HCT116 (cell line): ENCODE measurements around the gene LTBP1. TPM values are rescaled to one million over a fixed set of nuclear protein-coding genes. Genes with fewer than 3 reads are reported as not detected.

Experiments
- ATAC-seq: fragments of 200-7000 bp; cut with Tn5 transposase; 2 replicates; pipeline ENCODE4 v1.9.1; 2020; ENCODE audit warnings: mild to moderate bottlenecking, moderate library complexity
- BruUV-seq: library from RNA; stranded (reverse); fragments of 400-500 nt; replicated peaks from 2 replicates; lab custom pipeline; 2021; lab: Mats Ljungman, UMichigan
- CTCF ChIA-PET: fragments of 300-600 bp; sonication (Branson Sonifier 250); formaldehyde crosslinking; loops from one replicate; lab custom pipeline; 2021; ENCODE audit warnings: antibody characterized with exemption; lab: Charles Lee
- POLR2A ChIA-PET: fragments of 300-600, 350-600 bp; sonication (Branson Sonifier 250); formaldehyde crosslinking; loops from one replicate; lab custom pipeline; 2021; ENCODE audit warnings: antibody characterized with exemption; lab: Charles Lee
- RAD21 ChIA-PET, 2 experiments: fragments of 300-600 bp; sonication (Branson Sonifier 250); formaldehyde crosslinking; loops; one replicate each; lab custom pipeline; 2023; ENCODE audit warnings: low total read pairs in 2 of 2; ENCODE audit not compliant: uncharacterized antibody in 2 of 2, unreplicated experiment in 2 of 2, low non-redundant PET in 1 of 2; lab: Charles Lee
- DNase-seq: peaks from one replicate; pipeline ENCODE4 v3.0.0-alpha.2; 2010; ENCODE audit warnings: low read depth, low spot score
- H2AFZ ChIP-seq: fragments of 200-600 bp; shearing (Covaris generic), sonication (generic); 2 replicates; pipeline ENCODE4 v1.6.1; 2017; ENCODE audit warnings: low read depth, mixed run types, mixed read lengths, antibody characterized with exemption, low read length; ENCODE audit not compliant: poor library complexity, severe bottlenecking
- H3K27ac ChIP-seq: 2 replicates; pipeline ENCODE4 v1.5.1; 2012; ENCODE audit warnings: low read depth, low read length
- H3K27me3 ChIP-seq: fragments of 200-600 bp; sonication (generic); 2 replicates; pipeline ENCODE4 v1.6.1; 2016; ENCODE audit warnings: mixed run types, low read length, mixed read lengths; ENCODE audit not compliant: insufficient read depth
- H3K36me3 ChIP-seq, 2 experiments: fragments of 200-500 bp in 1 of 2; fragments of 200-600 bp in 1 of 2; sonication (Bioruptor generic) in 1 of 2; sonication (generic) in 1 of 2; 2 replicates each; pipeline versions ENCODE4 v1.5.1 to v1.6.1; 2014 to 2016; ENCODE audit warnings: low read length in 2 of 2, inconsistent platforms in 1 of 2, mixed read lengths in 1 of 2, mixed run types in 1 of 2; ENCODE audit not compliant: insufficient read depth in 2 of 2, control insufficient read depth in 1 of 2
- H3K4me1 ChIP-seq, 2 experiments: fragments of 200-600 bp in 1 of 2; sonication (generic) in 1 of 2; 2 replicates each; pipeline versions ENCODE4 v1.5.1 to v1.6.1; 2012 to 2017; ENCODE audit warnings: low read length in 2 of 2, inconsistent platforms in 1 of 2, mild to moderate bottlenecking in 1 of 2, mixed read lengths in 1 of 2, mixed run types in 1 of 2, moderate library complexity in 1 of 2; ENCODE audit not compliant: insufficient read depth in 2 of 2, control insufficient read depth in 1 of 2
- H3K4me2 ChIP-seq: fragments of 200-600 bp; sonication (generic); 2 replicates; pipeline ENCODE4 v1.6.1; 2017; ENCODE audit warnings: mixed run types, low read length, mixed read lengths
- H3K4me3 ChIP-seq, 2 experiments: fragments of 200-600 bp in 1 of 2; sonication (generic) in 1 of 2; replicated peaks in 1 of 2; 2 replicates each; pipeline ENCODE4 v1.5.1; 2011 to 2016; ENCODE audit warnings: low read length in 2 of 2, control low read depth in 1 of 2, low read depth in 1 of 2, mild to moderate bottlenecking in 1 of 2, mixed read lengths in 1 of 2, mixed run types in 1 of 2
- H3K79me2 ChIP-seq: fragments of 200-600 bp; sonication (generic); 2 replicates; pipeline ENCODE4 v1.6.1; 2017; ENCODE audit warnings: mild to moderate bottlenecking, mixed run types, low read length, moderate library complexity, mixed read lengths; ENCODE audit not compliant: insufficient read depth
- H3K9ac ChIP-seq: fragments of 200-600 bp; sonication (generic); 2 replicates; pipeline ENCODE4 v1.6.1; 2016; ENCODE audit warnings: low read length, mixed read lengths
- H3K9me2 ChIP-seq: fragments of 200-600 bp; sonication (generic), shearing (Covaris generic); 2 replicates; pipeline ENCODE4 v1.6.1; 2017; ENCODE audit warnings: mixed run types, mild to moderate bottlenecking, moderate library complexity; ENCODE audit not compliant: insufficient read depth
- H3K9me3 ChIP-seq, 2 experiments: fragments of 200-500 bp in 1 of 2; fragments of 200-600 bp in 1 of 2; sonication (Bioruptor generic) in 1 of 2; sonication (generic) in 1 of 2; 2 replicates each; pipeline ENCODE4 v1.6.1; 2014 to 2017; ENCODE audit warnings: low read length in 2 of 2, mixed read lengths in 2 of 2, inconsistent platforms in 1 of 2, low read depth in 1 of 2, mild to moderate bottlenecking in 1 of 2, mixed run types in 1 of 2, moderate library complexity in 1 of 2; ENCODE audit not compliant: control insufficient read depth in 1 of 2, insufficient read depth in 1 of 2
- H4K20me1 ChIP-seq: fragments of 200-600 bp; sonication (generic), shearing (Covaris generic); 2 replicates; pipeline ENCODE4 v1.6.1; 2017; ENCODE audit warnings: mixed run types, mild to moderate bottlenecking, moderate library complexity; ENCODE audit not compliant: insufficient read depth
- CEBPB ChIP-seq: IDR thresholded peaks from 2 replicates; pipeline ENCODE4 v1.6.1; 2012; ENCODE audit warnings: low read depth
- ELF1 ChIP-seq: IDR thresholded peaks from 2 replicates; pipeline ENCODE4 v1.6.1; 2012; ENCODE audit warnings: low read depth, borderline replicate concordance
- EZH2phosphoT487 ChIP-seq: fragments of 200-600 bp; IDR thresholded peaks from 2 replicates; pipeline ENCODE4 v1.6.1; 2018; ENCODE audit warnings: antibody characterized with exemption, borderline replicate concordance
- REST ChIP-seq: IDR thresholded peaks from 2 replicates; pipeline ENCODE4 v1.6.1; 2012; ENCODE audit warnings: low read depth
- intact Hi-C: fragments of 100-400 bp; cut with micrococcal nuclease; formaldehyde crosslinking; loops from 2 replicates; pipeline ENCODE4 v1.10.0; 2022
- total RNA-seq: library from RNA; stranded (reverse); gene quantifications from one replicate; pipeline ENCODE4 v1.2.1, GENCODE V29; 2021; ENCODE audit not compliant: unreplicated experiment
- TF ChIP-seq, protein P1 (sequence below): IDR thresholded peaks from 2 replicates; pipeline ENCODE4 v1.6.1; 2011; ENCODE audit warnings: mild to moderate bottlenecking, low read length, moderate library complexity; ENCODE audit not compliant: insufficient replicate concordance; ENCODE audit errors: extremely low read depth

The LTBP1 gene
- total RNA-seq, 1 experiment from 2014 or later, result 5.1 TPM

- ChIA-PET POLR2A (no interaction called here), CTCF (no interaction called here), RAD21 (no interaction called here)
- Histone ChIP-seq H3K27me3 (no peaks in the 10 kb centered on the region), H3K9ac (no peak overlapping the region), H3K79me2 (no peaks in the 10 kb centered on the region), H4K20me1 (no peaks in the 10 kb centered on the region), H3K27ac (no peak overlapping the region), H3K9me2 (no peaks in the 10 kb centered on the region), H3K9me3 (no peaks in the 10 kb centered on the region), H3K4me3 (no peak overlapping the region), H3K4me1 (peaks cover 0 to 33% of the 10 kb centered on the region in 2 experiments; a peak in 2 of 4 replicates), H3K36me3 (no peaks in the 10 kb centered on the region), H2AFZ (no peak overlapping the region), H3K4me2 (no peak overlapping the region)
- ATAC-seq (no peak), DNase-seq (no peak)
- no peak for TF ChIP-seq ELF1
- TF ChIP-seq CEBPB, result no peak
- no peak for TF ChIP-seq EZH2phosphoT487
- TF ChIP-seq, protein P1, sequence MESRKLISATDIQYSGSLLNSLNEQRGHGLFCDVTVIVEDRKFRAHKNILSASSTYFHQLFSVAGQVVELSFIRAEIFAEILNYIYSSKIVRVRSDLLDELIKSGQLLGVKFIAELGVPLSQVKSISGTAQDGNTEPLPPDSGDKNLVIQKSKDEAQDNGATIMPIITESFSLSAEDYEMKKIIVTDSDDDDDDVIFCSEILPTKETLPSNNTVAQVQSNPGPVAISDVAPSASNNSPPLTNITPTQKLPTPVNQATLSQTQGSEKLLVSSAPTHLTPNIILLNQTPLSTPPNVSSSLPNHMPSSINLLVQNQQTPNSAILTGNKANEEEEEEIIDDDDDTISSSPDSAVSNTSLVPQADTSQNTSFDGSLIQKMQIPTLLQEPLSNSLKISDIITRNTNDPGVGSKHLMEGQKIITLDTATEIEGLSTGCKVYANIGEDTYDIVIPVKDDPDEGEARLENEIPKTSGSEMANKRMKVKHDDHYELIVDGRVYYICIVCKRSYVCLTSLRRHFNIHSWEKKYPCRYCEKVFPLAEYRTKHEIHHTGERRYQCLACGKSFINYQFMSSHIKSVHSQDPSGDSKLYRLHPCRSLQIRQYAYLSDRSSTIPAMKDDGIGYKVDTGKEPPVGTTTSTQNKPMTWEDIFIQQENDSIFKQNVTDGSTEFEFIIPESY, result no peak
- TF ChIP-seq REST, result no peak
- no TSS peak for BruUV-seq
- intact Hi-C loops, result loop anchor here (5.0 kb wide), 1 partner anchor 462 kb away; no protein-coding TSS in a partner anchor
These were observed 67.5 kb downstream of the LTBP1 start for GRCh38 chr2:33014268-33014667.
